H9 (cell line): ENCODE data around the gene OR10A7. TPM values are rescaled to one million over a fixed set of nuclear protein-coding genes. Genes with fewer than 3 reads are reported as not detected.

Source experiments
- DNase-seq: peaks from one replicate; pipeline ENCODE4 v3.0.0-alpha.2; 2017
- H2AFZ ChIP-seq: one replicate; pipeline ENCODE4 v1.6.1; 2013; ENCODE audit warnings: mild to moderate bottlenecking, low read length, control low read depth, moderate library complexity
- H2AK5ac ChIP-seq: 2 replicates; pipeline ENCODE4 v1.6.1; 2013; ENCODE audit warnings: low read length, control low read depth, mixed read lengths; ENCODE audit not compliant: insufficient read length
- H2BK120ac ChIP-seq: one replicate; pipeline ENCODE4 v1.6.1; 2013; ENCODE audit warnings: low read depth, mild to moderate bottlenecking, low read length, control low read depth, inconsistent platforms; ENCODE audit not compliant: poor library complexity, severe bottlenecking
- H2BK12ac ChIP-seq: 2 replicates; pipeline ENCODE4 v1.6.1; 2013; ENCODE audit warnings: low read length, control low read depth, mixed read lengths, low read depth; ENCODE audit not compliant: insufficient read length
- H2BK15ac ChIP-seq: 2 replicates; pipeline ENCODE4 v1.6.1; 2013; ENCODE audit warnings: low read depth, low read length, control low read depth
- H2BK20ac ChIP-seq: one replicate; pipeline ENCODE4 v1.6.1; 2013; ENCODE audit warnings: low read depth, mild to moderate bottlenecking, low read length, control low read depth, inconsistent platforms; ENCODE audit not compliant: poor library complexity, severe bottlenecking
- H2BK5ac ChIP-seq: 2 replicates; pipeline ENCODE4 v1.6.1; 2013; ENCODE audit warnings: low read length, control low read depth, mixed read lengths; ENCODE audit not compliant: insufficient read length
- H3K14ac ChIP-seq: 2 replicates; pipeline ENCODE4 v1.6.1; 2013; ENCODE audit warnings: low read length, control low read depth; ENCODE audit not compliant: insufficient read depth
- H3K18ac ChIP-seq: 2 replicates; pipeline ENCODE4 v1.6.1; 2013; ENCODE audit warnings: low read depth, mild to moderate bottlenecking, mixed read lengths, low read length, control low read depth; ENCODE audit not compliant: insufficient read length
- H3K23ac ChIP-seq: 2 replicates; pipeline ENCODE4 v1.6.1; 2013; ENCODE audit warnings: low read length, control low read depth, mixed read lengths, low read depth; ENCODE audit not compliant: insufficient read length
- H3K23me2 ChIP-seq: 2 replicates; pipeline ENCODE4 v1.6.1; 2013; ENCODE audit warnings: low read depth, mild to moderate bottlenecking, mixed read lengths, low read length, control low read depth; ENCODE audit not compliant: insufficient read length, poor library complexity, severe bottlenecking
- H3K27ac ChIP-seq: 2 replicates; pipeline ENCODE4 v1.5.1; 2013; ENCODE audit warnings: low read length, control low read depth, mixed read lengths, low read depth; ENCODE audit not compliant: insufficient read length
- H3K27me3 ChIP-seq: 2 replicates; pipeline ENCODE4 v1.6.1; 2013; ENCODE audit warnings: low read length, control low read depth, inconsistent platforms; ENCODE audit not compliant: insufficient read depth
- H3K4ac ChIP-seq: 2 replicates; pipeline ENCODE4 v1.6.1; 2013; ENCODE audit warnings: low read depth, mild to moderate bottlenecking, control low read depth, inconsistent platforms, low read length, moderate library complexity
- H3K4me1 ChIP-seq: 2 replicates; pipeline ENCODE4 v1.6.1; 2013; ENCODE audit warnings: low read length, control low read depth, inconsistent platforms; ENCODE audit not compliant: insufficient read depth
- H3K4me2 ChIP-seq: 2 replicates; pipeline ENCODE4 v1.6.1; 2013; ENCODE audit warnings: low read length, control low read depth, mixed read lengths; ENCODE audit not compliant: insufficient read length, insufficient read depth
- H3K56ac ChIP-seq: 2 replicates; pipeline ENCODE4 v1.6.1; 2013; ENCODE audit warnings: low read depth, mild to moderate bottlenecking, mixed read lengths, low read length, control low read depth; ENCODE audit not compliant: insufficient read length
- H3K79me1 ChIP-seq: 2 replicates; pipeline ENCODE4 v1.6.1; 2013; ENCODE audit warnings: low read depth, mild to moderate bottlenecking, moderate library complexity, low read length, control low read depth, inconsistent platforms; ENCODE audit not compliant: insufficient read depth, poor library complexity, severe bottlenecking
- H3K79me2 ChIP-seq: 2 replicates; pipeline ENCODE4 v1.6.1; 2013; ENCODE audit warnings: low read length, control low read depth, inconsistent platforms; ENCODE audit not compliant: insufficient read depth
- H3K9ac ChIP-seq: 2 replicates; pipeline ENCODE4 v1.6.1; 2013; ENCODE audit warnings: low read length, control low read depth, mixed read lengths; ENCODE audit not compliant: insufficient read length; ENCODE audit errors: extremely low read depth
- H3K9me3 ChIP-seq: one replicate; pipeline ENCODE4 v1.6.1; 2013; ENCODE audit warnings: low read depth, low read length, inconsistent platforms; ENCODE audit not compliant: control insufficient read depth
- H3T11ph ChIP-seq: one replicate; pipeline ENCODE4 v1.6.1; 2013; ENCODE audit warnings: mild to moderate bottlenecking, low read length, control low read depth, inconsistent platforms
- H4K20me1 ChIP-seq: one replicate; pipeline ENCODE4 v1.6.1; 2013; ENCODE audit not compliant: control insufficient read depth, insufficient read length, insufficient read depth
- H4K5ac ChIP-seq: 2 replicates; pipeline ENCODE4 v1.6.1; 2013; ENCODE audit warnings: low read depth, mild to moderate bottlenecking, mixed read lengths, low read length, control low read depth; ENCODE audit not compliant: insufficient read length
- H4K8ac ChIP-seq: replicated peaks from 2 replicates; pipeline ENCODE4 v1.6.1; 2013; ENCODE audit warnings: low read length, control low read depth, mixed read lengths, low read depth; ENCODE audit not compliant: insufficient read length
- H4K91ac ChIP-seq: 2 replicates; pipeline ENCODE4 v1.6.1; 2013; ENCODE audit warnings: low read depth, mild to moderate bottlenecking, moderate library complexity, mixed read lengths, low read length, control low read depth; ENCODE audit not compliant: insufficient read length
- H3K27ac Mint-ChIP-seq, 3 experiments: 2 replicates in 2 of 3; 3 replicates in 1 of 3; pipeline ENCODE4 v1.8.0; 2020 to 2021; ENCODE audit warnings: mixed read lengths in 3 of 3, mild to moderate bottlenecking in 1 of 3, moderate library complexity in 1 of 3
- H3K27me3 Mint-ChIP-seq: 2 replicates; pipeline ENCODE4 v1.8.0; 2021; ENCODE audit warnings: low read depth, mild to moderate bottlenecking, moderate library complexity, mixed read lengths
- H3K36me3 Mint-ChIP-seq, 3 experiments: 2 replicates in 2 of 3; 3 replicates in 1 of 3; pipeline ENCODE4 v1.8.0; 2020 to 2021; ENCODE audit warnings: low read depth in 3 of 3, mixed read lengths in 3 of 3; ENCODE audit not compliant: insufficient read depth in 1 of 3
- H3K4me1 Mint-ChIP-seq, 2 experiments: 2 replicates each; pipeline ENCODE4 v1.8.0; 2020; ENCODE audit warnings: mixed read lengths in 2 of 2
- H3K4me3 Mint-ChIP-seq, 2 experiments: 2 replicates in 1 of 2; 3 replicates in 1 of 2; pipeline ENCODE4 v1.8.0; 2020 to 2021; ENCODE audit warnings: mild to moderate bottlenecking in 2 of 2, mixed read lengths in 2 of 2, moderate library complexity in 1 of 2
- H3K9me3 Mint-ChIP-seq, 2 experiments: 2 replicates in 1 of 2; 3 replicates in 1 of 2; pipeline ENCODE4 v1.8.0; 2020; ENCODE audit warnings: mild to moderate bottlenecking in 2 of 2, mixed read lengths in 2 of 2, moderate library complexity in 1 of 2
- CTCF ChIP-seq: fragments of 200-600 bp; sonication (generic); conservative IDR thresholded peaks from 3 replicates; pipeline ENCODE4 v1.8.0; 2021; ENCODE audit warnings: antibody characterized with exemption, mild to moderate bottlenecking
- WGBS: extraction: QIAGEN DNeasy Blood & Tissue Kit; methylation state at CpG from one replicate; pipeline ENCODE4 v1.1.7; 2013; ENCODE audit warnings: missing lambda C conversion rate, low lambda C conversion rate, mixed read lengths; ENCODE audit not compliant: insufficient read length; ENCODE audit errors: extremely low coverage; 5-methylcytosine and 5-hydroxymethylcytosine counted together
- total RNA-seq: library from RNA; stranded (reverse); gene quantifications from 2 replicates; pipeline ENCODE4 v1.2.1, GENCODE V29; 2021

The OR10A7 gene
- total RNA-seq, 1 experiment from 2014 or later, result not detected

- Histone ChIP-seq H4K91ac (no peak within 1 kb of the TSS), H3K23ac (no peak within 1 kb of the TSS), H2AFZ (no peak within 1 kb of the TSS), H4K8ac (no peak within 1 kb of the TSS), H3K27ac (no peak within 1 kb of the TSS), H3K4me1 (no peaks in the 10 kb centered on the region), H2AK5ac (no peak within 1 kb of the TSS), H3K14ac (no peak within 1 kb of the TSS), H3K56ac (no peak within 1 kb of the TSS), H3K79me1 (no peaks in the 10 kb centered on the region), H3T11ph (no peak within 1 kb of the TSS), H4K20me1 (no peaks in the 10 kb centered on the region), H3K18ac (no peak within 1 kb of the TSS), H2BK5ac (no peak within 1 kb of the TSS), H3K9ac (no peak within 1 kb of the TSS), H3K9me3 (no peaks in the 10 kb centered on the region), H3K4me2 (no peak within 1 kb of the TSS), H4K5ac (no peak within 1 kb of the TSS), H2BK12ac (no peak within 1 kb of the TSS), H3K27me3 (no peaks in the 10 kb centered on the region), H2BK15ac (no peak within 1 kb of the TSS), H3K4ac (no peak within 1 kb of the TSS), H2BK120ac (no peak within 1 kb of the TSS), H3K79me2 (no peaks in the 10 kb centered on the region), H2BK20ac (no peak within 1 kb of the TSS), H3K23me2 (no peaks in the 10 kb centered on the region)
- no peak within 1 kb of the TSS for H3K4me3 Mint-ChIP-seq
- WGBS, result no CpG with 5 or more reads among the region's 3 CpGs
- H3K9me3 Mint-ChIP-seq, result peaks cover 0 to 4% of the 10 kb centered on the region in 2 experiments; a peak in 2 of 5 replicates
- H3K4me1 Mint-ChIP-seq, result no peaks in the 10 kb centered on the region
- no peak for TF ChIP-seq CTCF
- H3K27ac Mint-ChIP-seq, result no peak within 1 kb of the TSS
- H3K27me3 Mint-ChIP-seq, result no peaks in the 10 kb centered on the region
- DNase-seq, result no peak
- peaks cover 0 to 4% (median 0%) of the 10 kb centered on the region in 3 experiments; a peak in 1 of 7 replicates for H3K36me3 Mint-ChIP-seq
Measured at GRCh38 chr12:55244309-55244708, 23.5 kb downstream of the OR10A7 start, which contains the start of gene OR6C74. Gene OR6C74 (plus strand): TSS chr12:55244609. CDS start chr12:55247288, 2,679 bp downstream.
